ENCODE data around the gene KSR1.

KSR1 gene

DNA sequence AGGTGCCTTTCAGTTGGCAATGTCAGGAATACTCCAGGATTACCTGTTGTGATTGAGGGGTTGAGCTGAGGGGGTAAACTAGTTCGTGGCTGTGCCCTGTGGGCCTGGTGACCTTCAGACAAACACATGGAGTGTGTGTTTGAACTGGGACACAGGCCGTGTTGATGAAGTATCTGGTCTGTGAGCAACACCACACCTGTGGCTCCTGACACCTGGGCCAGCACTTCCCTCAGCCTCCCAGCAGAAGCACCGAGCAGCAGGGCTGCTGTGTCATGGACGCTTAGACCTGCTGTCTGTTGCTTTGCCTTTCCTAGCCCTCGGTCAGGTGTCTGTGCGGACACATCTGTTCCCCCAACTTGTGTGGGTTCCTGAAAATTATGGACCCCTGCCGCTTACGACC lies 82.9 kb downstream of the KSR1 start:
- peaks cover 0 to 5% (median 0%) of the 10 kb centered on the region in 5 experiments for H3K27me3 ChIP-seq (replicated peaks in 2 of 5; ENCODE audit: control insufficient read depth in 4 of 5, insufficient read depth in 5 of 5, low read length in 4 of 5)
- H3K36me3 ChIP-seq (ENCODE audit: control insufficient read depth in 4 of 4, insufficient read depth in 4 of 4, low read length in 3 of 4): no peaks in the 10 kb centered on the region
- CTCF ChIA-PET: no interaction called here
- peaks cover 0 to 54% (median 14%) of the 10 kb centered on the region in 4 experiments for H3K4me1 ChIP-seq (ENCODE audit: control extremely low read depth in 1 of 4, control insufficient read depth in 4 of 4, insufficient read depth in 4 of 4, low read length in 3 of 4)
- H3K4me3 ChIP-seq (ENCODE audit: control insufficient read depth in 1 of 7, extremely low read depth in 1 of 7, insufficient read depth in 4 of 7, low read depth in 2 of 7, low read length in 6 of 7): no peak overlapping the region
- WGBS (ENCODE audit: insufficient coverage): 98% methylated on average over 5 of the region's 8 CpGs
- no peak for DNase-seq
- POLR2A ChIA-PET: no interaction called here
- H3K9me3 ChIP-seq (ENCODE audit: control extremely low read depth in 1 of 5, control insufficient read depth in 4 of 5, insufficient read depth in 2 of 5, low read depth in 1 of 5, low read length in 4 of 5): no peaks in the 10 kb centered on the region
- H3K27ac ChIP-seq (ENCODE audit: insufficient read depth in 1 of 2, low read depth in 1 of 2, low read length in 2 of 2, poor library complexity in 1 of 2, severe bottlenecking in 2 of 2): no peak overlapping the region

GRCh38 chr17:27539794-27540317 lies 83.6 kb downstream of the KSR1 start:
- H3K27ac ChIP-seq (ENCODE audit: insufficient read depth in 1 of 2, low read depth in 1 of 2, low read length in 2 of 2, poor library complexity in 1 of 2, severe bottlenecking in 2 of 2): no peak overlapping the region
- H3K4me1 ChIP-seq (ENCODE audit: control extremely low read depth in 1 of 4, control insufficient read depth in 4 of 4, insufficient read depth in 4 of 4, low read length in 3 of 4): peaks cover under 1 to 58% (median 21%) of the 10 kb centered on the region in 4 experiments
- CTCF ChIA-PET: interaction anchor here (0.8 to 2.3 kb wide), 6 partner anchors 9 to 84 kb away, joined by 3 to 9 read pairs (median 4); partner anchors contain the start of gene KSR1
- H3K36me3 ChIP-seq (ENCODE audit: control insufficient read depth in 4 of 4, insufficient read depth in 4 of 4, low read length in 3 of 4): no peaks in the 10 kb centered on the region
- POLR2A ChIA-PET: interaction anchor here (1.2 kb wide), 1 partner anchor 8 kb away, joined by 5 read pairs; no protein-coding TSS in a partner anchor
- peaks cover 0 to 5% (median 0%) of the 10 kb centered on the region in 5 experiments for H3K27me3 ChIP-seq (replicated peaks in 2 of 5; ENCODE audit: control insufficient read depth in 4 of 5, insufficient read depth in 5 of 5, low read length in 4 of 5)
- no peaks in the 10 kb centered on the region for H3K9me3 ChIP-seq (ENCODE audit: control extremely low read depth in 1 of 5, control insufficient read depth in 4 of 5, insufficient read depth in 2 of 5, low read depth in 1 of 5, low read length in 4 of 5)
- DNase-seq: no peak
- WGBS (ENCODE audit: insufficient coverage): 92% methylated on average over 2 of the region's 3 CpGs
- no peak overlapping the region for H3K4me3 ChIP-seq (ENCODE audit: control insufficient read depth in 1 of 7, extremely low read depth in 1 of 7, insufficient read depth in 4 of 7, low read depth in 2 of 7, low read length in 6 of 7)

DNA sequence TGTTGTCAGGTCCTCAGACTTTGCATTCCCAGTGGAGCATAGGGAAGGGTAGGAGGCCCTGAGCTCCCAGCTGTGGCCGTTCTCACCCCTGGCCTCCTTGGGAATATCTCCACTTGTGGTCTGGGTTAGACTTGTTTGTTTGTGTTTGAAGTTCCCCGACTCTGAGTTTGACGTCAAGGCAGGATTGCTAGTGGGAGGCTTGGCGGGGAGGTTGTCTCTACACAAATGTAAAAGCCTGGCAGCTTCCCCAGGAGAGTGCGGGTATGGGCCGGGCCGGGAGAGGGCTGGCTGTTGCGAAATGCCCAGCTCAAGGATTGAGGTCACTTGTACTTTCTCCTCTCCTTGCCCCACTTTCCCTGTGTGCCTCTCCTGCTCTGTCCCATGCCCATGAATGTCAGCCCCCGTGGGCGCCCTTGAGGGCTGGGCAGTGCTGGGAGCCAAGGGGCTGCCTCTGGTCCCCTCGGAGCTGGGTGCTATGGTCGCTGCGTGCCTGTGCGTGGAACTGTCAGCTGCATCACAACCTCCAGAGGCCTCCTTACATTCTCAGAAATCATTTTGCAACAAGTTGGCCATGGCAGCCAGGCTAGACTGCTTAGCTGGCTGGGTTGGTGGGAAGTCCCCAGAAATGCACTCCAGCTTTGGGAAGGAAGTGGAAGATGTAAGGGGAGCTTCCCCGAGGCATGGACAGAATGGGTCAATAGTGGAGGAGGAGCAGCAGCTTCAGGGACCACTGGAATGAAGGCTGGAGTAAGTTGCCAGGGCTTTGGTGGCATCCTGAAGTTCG lies 84.3 kb downstream of the KSR1 start:
- Histone ChIP-seq H3K4me3 (ENCODE audit: control insufficient read depth in 1 of 7, extremely low read depth in 1 of 7, insufficient read depth in 4 of 7, low read depth in 2 of 7, low read length in 6 of 7) (no peak overlapping the region), H3K4me1 (ENCODE audit: control extremely low read depth in 1 of 4, control insufficient read depth in 4 of 4, insufficient read depth in 4 of 4, low read length in 3 of 4) (peaks cover 7 to 59% (median 28%) of the 10 kb centered on the region in 4 experiments), H3K27ac (ENCODE audit: insufficient read depth in 1 of 2, low read depth in 1 of 2, low read length in 2 of 2, poor library complexity in 1 of 2, severe bottlenecking in 2 of 2) (no peak overlapping the region), H3K9me3 (ENCODE audit: control extremely low read depth in 1 of 5, control insufficient read depth in 4 of 5, insufficient read depth in 2 of 5, low read depth in 1 of 5, low read length in 4 of 5) (no peaks in the 10 kb centered on the region), H3K36me3 (ENCODE audit: control insufficient read depth in 4 of 4, insufficient read depth in 4 of 4, low read length in 3 of 4) (no peaks in the 10 kb centered on the region), H3K27me3 (replicated peaks in 2 of 5; ENCODE audit: control insufficient read depth in 4 of 5, insufficient read depth in 5 of 5, low read length in 4 of 5) (peaks cover 0 to 5% (median 0%) of the 10 kb centered on the region in 5 experiments)
- ChIA-PET CTCF (interaction anchor here (0.8 to 2.3 kb wide), 6 partner anchors 9 to 85 kb away, joined by 3 to 9 read pairs (median 4); partner anchors contain the start of gene KSR1), POLR2A (interaction anchor here (1.2 kb wide), 1 partner anchor 9 kb away, joined by 5 read pairs; no protein-coding TSS in a partner anchor)
- no peak for DNase-seq
- WGBS (ENCODE audit: insufficient coverage): 93% methylated on average over 14 of the region's 16 CpGs

DNA sequence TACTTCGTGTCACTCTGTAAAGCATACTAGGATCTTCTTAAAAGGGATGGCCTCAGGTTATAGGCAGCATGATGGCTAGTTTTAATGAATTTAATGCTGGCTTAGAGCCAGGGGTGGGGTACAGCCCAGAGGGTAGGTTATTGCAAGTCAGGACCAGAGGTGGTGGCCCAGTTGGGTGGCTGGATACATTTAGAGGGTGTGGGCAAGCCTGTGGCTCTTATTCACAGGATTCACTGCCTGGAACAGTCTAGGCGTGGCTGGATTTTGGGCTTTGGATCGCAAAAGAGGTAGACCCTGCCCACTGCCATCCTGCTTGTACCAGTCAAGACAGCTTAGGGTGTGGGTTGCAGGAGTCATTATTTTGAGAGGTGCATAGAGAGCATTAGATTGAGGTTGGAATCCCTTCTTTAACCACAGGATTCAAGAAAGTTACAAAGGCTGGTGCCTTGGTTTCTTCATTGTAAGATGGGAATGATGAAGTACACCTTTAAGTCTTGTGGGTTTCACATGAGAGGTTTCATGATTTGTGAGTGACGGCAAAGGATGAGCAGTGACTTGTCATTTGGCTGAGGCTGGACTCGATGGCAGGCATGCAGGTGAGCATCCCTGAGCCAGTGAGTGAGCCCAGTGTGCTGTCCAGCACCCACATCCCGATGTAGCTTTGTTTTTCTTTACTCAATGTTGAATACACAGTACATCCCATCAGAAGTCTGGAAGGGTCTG lies 85.2 kb downstream of the KSR1 start:
- WGBS (ENCODE audit: insufficient coverage): 96% methylated on average over 5 of the region's 6 CpGs
- DNase-seq: no peak
- no peak overlapping the region for H3K27ac ChIP-seq (ENCODE audit: insufficient read depth in 1 of 2, low read depth in 1 of 2, low read length in 2 of 2, poor library complexity in 1 of 2, severe bottlenecking in 2 of 2)
- no peak overlapping the region for H3K4me3 ChIP-seq (ENCODE audit: control insufficient read depth in 1 of 7, extremely low read depth in 1 of 7, insufficient read depth in 4 of 7, low read depth in 2 of 7, low read length in 6 of 7)
- POLR2A ChIA-PET: interaction anchor here (0.6 kb wide), 1 partner anchor 61 kb away, joined by 3 read pairs; no protein-coding TSS in a partner anchor
- no peaks in the 10 kb centered on the region for H3K36me3 ChIP-seq (ENCODE audit: control insufficient read depth in 4 of 4, insufficient read depth in 4 of 4, low read length in 3 of 4)
- peaks cover 0 to 5% (median 0%) of the 10 kb centered on the region in 5 experiments for H3K27me3 ChIP-seq (replicated peaks in 2 of 5; ENCODE audit: control insufficient read depth in 4 of 5, insufficient read depth in 5 of 5, low read length in 4 of 5)
- peaks cover 17 to 59% (median 38%) of the 10 kb centered on the region in 4 experiments for H3K4me1 ChIP-seq (ENCODE audit: control extremely low read depth in 1 of 4, control insufficient read depth in 4 of 4, insufficient read depth in 4 of 4, low read length in 3 of 4)
- CTCF ChIA-PET: interaction anchor here (1.4 to 2.3 kb wide), 2 partner anchors 8 to 86 kb away, joined by 4 to 7 read pairs; partner anchors contain the start of gene KSR1
- no peaks in the 10 kb centered on the region for H3K9me3 ChIP-seq (ENCODE audit: control extremely low read depth in 1 of 5, control insufficient read depth in 4 of 5, insufficient read depth in 2 of 5, low read depth in 1 of 5, low read length in 4 of 5)

GRCh38 chr17:27542841-27543463 lies 86.7 kb downstream of the KSR1 start:
- no peak for DNase-seq
- Histone ChIP-seq H3K4me3 (ENCODE audit: control insufficient read depth in 1 of 7, extremely low read depth in 1 of 7, insufficient read depth in 4 of 7, low read depth in 2 of 7, low read length in 6 of 7) (no peak overlapping the region), H3K27me3 (replicated peaks in 2 of 5; ENCODE audit: control insufficient read depth in 4 of 5, insufficient read depth in 5 of 5, low read length in 4 of 5) (peaks cover 0 to 5% (median 0%) of the 10 kb centered on the region in 5 experiments), H3K4me1 (ENCODE audit: control extremely low read depth in 1 of 4, control insufficient read depth in 4 of 4, insufficient read depth in 4 of 4, low read length in 3 of 4) (peaks cover 25 to 66% (median 51%) of the 10 kb centered on the region in 4 experiments), H3K27ac (ENCODE audit: insufficient read depth in 1 of 2, low read depth in 1 of 2, low read length in 2 of 2, poor library complexity in 1 of 2, severe bottlenecking in 2 of 2) (no peak overlapping the region), H3K36me3 (ENCODE audit: control insufficient read depth in 4 of 4, insufficient read depth in 4 of 4, low read length in 3 of 4) (no peaks in the 10 kb centered on the region), H3K9me3 (ENCODE audit: control extremely low read depth in 1 of 5, control insufficient read depth in 4 of 5, insufficient read depth in 2 of 5, low read depth in 1 of 5, low read length in 4 of 5) (no peaks in the 10 kb centered on the region)
- ChIA-PET CTCF (interaction anchor here (1.0 to 3.8 kb wide), 5 partner anchors 9 to 56 kb away, joined by 3 to 17 read pairs (median 4); no protein-coding TSS in a partner anchor), POLR2A (no interaction called here)
- WGBS (ENCODE audit: insufficient coverage): 94% methylated on average over 4 of the region's 6 CpGs

- H3K4me3 ChIP-seq (ENCODE audit: control insufficient read depth in 1 of 7, extremely low read depth in 1 of 7, insufficient read depth in 4 of 7, low read depth in 2 of 7, low read length in 6 of 7): no peak overlapping the region
- whole genome bisulfite sequencing (ENCODE audit: insufficient coverage): 88% methylated on average over 9 of the region's 9 CpGs
- no peaks in the 10 kb centered on the region for H3K9me3 ChIP-seq (ENCODE audit: control extremely low read depth in 1 of 5, control insufficient read depth in 4 of 5, insufficient read depth in 2 of 5, low read depth in 1 of 5, low read length in 4 of 5)
- H3K27ac ChIP-seq (ENCODE audit: insufficient read depth in 1 of 2, low read depth in 1 of 2, low read length in 2 of 2, poor library complexity in 1 of 2, severe bottlenecking in 2 of 2): no peak overlapping the region
- peaks cover 25 to 66% (median 51%) of the 10 kb centered on the region in 4 experiments for H3K4me1 ChIP-seq (ENCODE audit: control extremely low read depth in 1 of 4, control insufficient read depth in 4 of 4, insufficient read depth in 4 of 4, low read length in 3 of 4)
- peaks cover 0 to 5% (median 0%) of the 10 kb centered on the region in 5 experiments for H3K27me3 ChIP-seq (replicated peaks in 2 of 5; ENCODE audit: control insufficient read depth in 4 of 5, insufficient read depth in 5 of 5, low read length in 4 of 5)
- ChIA-PET POLR2A (no interaction called here), CTCF (interaction anchor here (1.0 to 3.8 kb wide), 7 partner anchors 9 to 174 kb away, joined by 3 to 17 read pairs (median 5); no protein-coding TSS in a partner anchor)
- no peaks in the 10 kb centered on the region for H3K36me3 ChIP-seq (ENCODE audit: control insufficient read depth in 4 of 4, insufficient read depth in 4 of 4, low read length in 3 of 4)
- no peak for DNase-seq
Measured at GRCh38 chr17:27543464-27543856, 87.2 kb downstream of the KSR1 start.

Measured in common myeloid progenitor, CD34-positive (primary cell).